HCT116 (cell line): ENCODE measurements around the gene SEPTIN5. TPM values are rescaled to one million over a fixed set of nuclear protein-coding genes. Genes with fewer than 3 reads are reported as not detected.

Source experiments
- ATAC-seq: fragments of 200-7000 bp; cut with Tn5 transposase; 2 replicates; pipeline ENCODE4 v1.9.1; 2020; ENCODE audit warnings: mild to moderate bottlenecking, moderate library complexity
- BruUV-seq: library from RNA; stranded (reverse); fragments of 400-500 nt; replicated peaks from 2 replicates; lab custom pipeline; 2021; lab: Mats Ljungman, UMichigan
- CTCF ChIA-PET: fragments of 300-600 bp; sonication (Branson Sonifier 250); formaldehyde crosslinking; loops from one replicate; lab custom pipeline; 2021; ENCODE audit warnings: antibody characterized with exemption; lab: Charles Lee
- POLR2A ChIA-PET: fragments of 300-600, 350-600 bp; sonication (Branson Sonifier 250); formaldehyde crosslinking; loops from one replicate; lab custom pipeline; 2021; ENCODE audit warnings: antibody characterized with exemption; lab: Charles Lee
- RAD21 ChIA-PET, 2 experiments: fragments of 300-600 bp; sonication (Branson Sonifier 250); formaldehyde crosslinking; loops; one replicate each; lab custom pipeline; 2023; ENCODE audit warnings: low total read pairs in 2 of 2; ENCODE audit not compliant: uncharacterized antibody in 2 of 2, unreplicated experiment in 2 of 2, low non-redundant PET in 1 of 2; lab: Charles Lee
- DNase-seq: peaks from one replicate; pipeline ENCODE4 v3.0.0-alpha.2; 2010; ENCODE audit warnings: low read depth, low spot score
- H2AFZ ChIP-seq: fragments of 200-600 bp; shearing (Covaris generic), sonication (generic); 2 replicates; pipeline ENCODE4 v1.6.1; 2017; ENCODE audit warnings: low read depth, mixed run types, mixed read lengths, antibody characterized with exemption, low read length; ENCODE audit not compliant: poor library complexity, severe bottlenecking
- H3K27ac ChIP-seq: 2 replicates; pipeline ENCODE4 v1.5.1; 2012; ENCODE audit warnings: low read depth, low read length
- H3K27me3 ChIP-seq: fragments of 200-600 bp; sonication (generic); 2 replicates; pipeline ENCODE4 v1.6.1; 2016; ENCODE audit warnings: mixed run types, low read length, mixed read lengths; ENCODE audit not compliant: insufficient read depth
- H3K36me3 ChIP-seq, 2 experiments: fragments of 200-500 bp in 1 of 2; fragments of 200-600 bp in 1 of 2; sonication (Bioruptor generic) in 1 of 2; sonication (generic) in 1 of 2; 2 replicates each; pipeline versions ENCODE4 v1.5.1 to v1.6.1; 2014 to 2016; ENCODE audit warnings: low read length in 2 of 2, inconsistent platforms in 1 of 2, mixed read lengths in 1 of 2, mixed run types in 1 of 2; ENCODE audit not compliant: insufficient read depth in 2 of 2, control insufficient read depth in 1 of 2
- H3K4me1 ChIP-seq, 2 experiments: fragments of 200-600 bp in 1 of 2; sonication (generic) in 1 of 2; 2 replicates each; pipeline versions ENCODE4 v1.5.1 to v1.6.1; 2012 to 2017; ENCODE audit warnings: low read length in 2 of 2, inconsistent platforms in 1 of 2, mild to moderate bottlenecking in 1 of 2, mixed read lengths in 1 of 2, mixed run types in 1 of 2, moderate library complexity in 1 of 2; ENCODE audit not compliant: insufficient read depth in 2 of 2, control insufficient read depth in 1 of 2
- H3K4me2 ChIP-seq: fragments of 200-600 bp; sonication (generic); 2 replicates; pipeline ENCODE4 v1.6.1; 2017; ENCODE audit warnings: mixed run types, low read length, mixed read lengths
- H3K4me3 ChIP-seq, 2 experiments: fragments of 200-600 bp in 1 of 2; sonication (generic) in 1 of 2; replicated peaks in 1 of 2; 2 replicates each; pipeline ENCODE4 v1.5.1; 2011 to 2016; ENCODE audit warnings: low read length in 2 of 2, control low read depth in 1 of 2, low read depth in 1 of 2, mild to moderate bottlenecking in 1 of 2, mixed read lengths in 1 of 2, mixed run types in 1 of 2
- H3K79me2 ChIP-seq: fragments of 200-600 bp; sonication (generic); 2 replicates; pipeline ENCODE4 v1.6.1; 2017; ENCODE audit warnings: mild to moderate bottlenecking, mixed run types, low read length, moderate library complexity, mixed read lengths; ENCODE audit not compliant: insufficient read depth
- H3K9ac ChIP-seq: fragments of 200-600 bp; sonication (generic); 2 replicates; pipeline ENCODE4 v1.6.1; 2016; ENCODE audit warnings: low read length, mixed read lengths
- H3K9me2 ChIP-seq: fragments of 200-600 bp; sonication (generic), shearing (Covaris generic); 2 replicates; pipeline ENCODE4 v1.6.1; 2017; ENCODE audit warnings: mixed run types, mild to moderate bottlenecking, moderate library complexity; ENCODE audit not compliant: insufficient read depth
- H3K9me3 ChIP-seq, 2 experiments: fragments of 200-500 bp in 1 of 2; fragments of 200-600 bp in 1 of 2; sonication (Bioruptor generic) in 1 of 2; sonication (generic) in 1 of 2; 2 replicates each; pipeline ENCODE4 v1.6.1; 2014 to 2017; ENCODE audit warnings: low read length in 2 of 2, mixed read lengths in 2 of 2, inconsistent platforms in 1 of 2, low read depth in 1 of 2, mild to moderate bottlenecking in 1 of 2, mixed run types in 1 of 2, moderate library complexity in 1 of 2; ENCODE audit not compliant: control insufficient read depth in 1 of 2, insufficient read depth in 1 of 2
- H4K20me1 ChIP-seq: fragments of 200-600 bp; sonication (generic), shearing (Covaris generic); 2 replicates; pipeline ENCODE4 v1.6.1; 2017; ENCODE audit warnings: mixed run types, mild to moderate bottlenecking, moderate library complexity; ENCODE audit not compliant: insufficient read depth
- CBX3 ChIP-seq: IDR thresholded peaks from 2 replicates; pipeline ENCODE4 v1.6.1; 2012; ENCODE audit warnings: low read depth
- CEBPB ChIP-seq: IDR thresholded peaks from 2 replicates; pipeline ENCODE4 v1.6.1; 2012; ENCODE audit warnings: low read depth
- CTCF ChIP-seq, 3 experiments: fragments of 200-600 bp in 1 of 3; sonication (generic) in 1 of 3; IDR thresholded peaks in 2 of 3; conservative IDR thresholded peaks in 1 of 3; 2 replicates each; pipeline ENCODE4 v1.5.1; 2012 to 2017; ENCODE audit warnings: low read depth in 2 of 3, low read length in 2 of 3, antibody characterized with exemption in 1 of 3, borderline replicate concordance in 1 of 3, control low read depth in 1 of 3, mild to moderate bottlenecking in 1 of 3, mixed read lengths in 1 of 3, mixed run types in 1 of 3, moderate library complexity in 1 of 3; ENCODE audit not compliant: insufficient read depth in 1 of 3
- EGR1 ChIP-seq: IDR thresholded peaks from 2 replicates; pipeline ENCODE4 v1.6.1; 2012; ENCODE audit warnings: low read depth
- ELF1 ChIP-seq: IDR thresholded peaks from 2 replicates; pipeline ENCODE4 v1.6.1; 2012; ENCODE audit warnings: low read depth, borderline replicate concordance
- EZH2 ChIP-seq: fragments of 200-600 bp; sonication (generic); IDR thresholded peaks from 2 replicates; pipeline ENCODE4 v1.6.1; 2017; ENCODE audit warnings: antibody characterized with exemption, mixed run types
- JUND ChIP-seq: IDR thresholded peaks from 2 replicates; pipeline ENCODE4 v1.6.1; 2012
- MAX ChIP-seq: IDR thresholded peaks from 2 replicates; pipeline ENCODE4 v1.6.1; 2012
- POLR2A ChIP-seq: IDR thresholded peaks from 2 replicates; pipeline ENCODE4 v1.7.0; 2011; ENCODE audit warnings: borderline replicate concordance; ENCODE audit not compliant: insufficient read depth, insufficient read length; ENCODE audit errors: extremely low read depth
- REST ChIP-seq: IDR thresholded peaks from 2 replicates; pipeline ENCODE4 v1.6.1; 2012; ENCODE audit warnings: low read depth
- SIN3A ChIP-seq: IDR thresholded peaks from 2 replicates; pipeline ENCODE4 v1.6.1; 2012; ENCODE audit warnings: low read depth
- SRF ChIP-seq: IDR thresholded peaks from 2 replicates; pipeline ENCODE4 v1.6.1; 2012; ENCODE audit warnings: low read depth
- YY1 ChIP-seq: IDR thresholded peaks from 2 replicates; pipeline ENCODE4 v1.6.1; 2011; ENCODE audit warnings: low read length, low read depth, moderate library complexity, mild to moderate bottlenecking; ENCODE audit not compliant: insufficient replicate concordance; ENCODE audit errors: extremely low read depth
- ZFX ChIP-seq: fragments of 450-650 bp; IDR thresholded peaks from 2 replicates; pipeline ENCODE4 v1.6.1; 2017
- intact Hi-C: fragments of 100-400 bp; cut with micrococcal nuclease; formaldehyde crosslinking; loops from 2 replicates; pipeline ENCODE4 v1.10.0; 2022
- total RNA-seq: library from RNA; stranded (reverse); gene quantifications from one replicate; pipeline ENCODE4 v1.2.1, GENCODE V29; 2021; ENCODE audit not compliant: unreplicated experiment

The SEPTIN5 gene
- total RNA-seq, 1 experiment from 2014 or later: 9.0 TPM

GRCh38 chr22:19706661-19707151, 7.6 kb upstream of the SEPTIN5 start (continued):
- TF ChIP-seq CTCF (IDR thresholded peaks at IDR 0.05 in 2 of 3, conservative IDR thresholded peaks at IDR 0.05 in 1 of 3; ENCODE audit: borderline replicate concordance in 1 of 3, insufficient read depth in 1 of 3, low read depth in 2 of 3, low read length in 2 of 3): no peak
- no peak for TF ChIP-seq MAX
- TF ChIP-seq SRF: no peak
- no peak for TF ChIP-seq POLR2A
- no peak for TF ChIP-seq ELF1
- TF ChIP-seq CBX3: no peak
- no peak for TF ChIP-seq YY1
- TF ChIP-seq EZH2: no peak

GRCh38 chr22:19707347-19708290, 6.7 kb upstream of the SEPTIN5 start:
- no peak for DNase-seq
- no peaks in the 10 kb centered on the region for H4K20me1 ChIP-seq
- no peaks in the 10 kb centered on the region for H3K9me3 ChIP-seq
- H3K4me2 ChIP-seq: no peak overlapping the region
- H3K27ac ChIP-seq: no peak overlapping the region
- no peak overlapping the region for H3K9ac ChIP-seq
- ATAC-seq: no peak
- CTCF ChIA-PET: no interaction called here
- BruUV-seq: no TSS peak
- H3K4me3 ChIP-seq: no peak overlapping the region
- POLR2A ChIA-PET: no interaction called here
- no peaks in the 10 kb centered on the region for H3K36me3 ChIP-seq
- no peaks in the 10 kb centered on the region for H3K27me3 ChIP-seq
- H3K9me2 ChIP-seq: no peaks in the 10 kb centered on the region
- H3K79me2 ChIP-seq: no peaks in the 10 kb centered on the region
- intact Hi-C loops: no loop called here
- H2AFZ ChIP-seq: no peak overlapping the region
- RAD21 ChIA-PET: no interaction called here
- H3K4me1 ChIP-seq: no peaks in the 10 kb centered on the region
- TF ChIP-seq SIN3A: no peak
- no peak for TF ChIP-seq ZFX
- no peak for TF ChIP-seq REST
- no peak for TF ChIP-seq POLR2A
- no peak for TF ChIP-seq YY1
- no peak for TF ChIP-seq CEBPB
- no peak for TF ChIP-seq EGR1
- TF ChIP-seq JUND: no peak
- TF ChIP-seq SRF: no peak
- TF ChIP-seq CTCF (IDR thresholded peaks at IDR 0.05 in 2 of 3, conservative IDR thresholded peaks at IDR 0.05 in 1 of 3; ENCODE audit: borderline replicate concordance in 1 of 3, insufficient read depth in 1 of 3, low read depth in 2 of 3, low read length in 2 of 3): no peak
